WTC11 (cell line): ENCODE measurements around the gene ARL15.
"Not testable (repeated sequence)": the region's sequence is repeated elsewhere in the genome, so short reads cannot be mapped to it uniquely, and the experiment has no call there.

Source experiments
- CTCF ChIP-seq: fragments of 200-600 bp; IDR thresholded peaks from 2 replicates; pipeline ENCODE4 v1.8.0; 2022; ENCODE audit warnings: antibody characterized with exemption
- FOXP1 ChIP-seq: sonication (generic); formaldehyde crosslinking; IDR thresholded peaks from 2 replicates; pipeline ENCODE4 v1.8.0; 2022; ENCODE audit warnings: missing genetic modification reagents, mild to moderate bottlenecking, moderate library complexity, borderline replicate concordance
- NFYB ChIP-seq: sonication (generic); formaldehyde crosslinking; conservative IDR thresholded peaks from 2 replicates; pipeline ENCODE4 v1.8.0; 2022; ENCODE audit warnings: low read depth, missing genetic modification reagents
- PRDM15 ChIP-seq: sonication (generic); formaldehyde crosslinking; IDR thresholded peaks from 2 replicates; pipeline ENCODE4 v1.8.0; 2022; ENCODE audit warnings: missing genetic modification reagents
- SP1 ChIP-seq: sonication (generic); formaldehyde crosslinking; conservative IDR thresholded peaks from 2 replicates; pipeline ENCODE4 v1.8.1; 2022; ENCODE audit warnings: missing genetic modification reagents
- TEAD4 ChIP-seq: sonication (generic); formaldehyde crosslinking; IDR thresholded peaks from 2 replicates; pipeline ENCODE4 v1.8.0; 2022; ENCODE audit warnings: mild to moderate bottlenecking, missing genetic modification reagents
- ZNF263 ChIP-seq: sonication (generic); formaldehyde crosslinking; IDR thresholded peaks from 2 replicates; pipeline ENCODE4 v1.8.1; 2022; ENCODE audit warnings: low read depth, mild to moderate bottlenecking, moderate library complexity, missing genetic modification reagents

GRCh38 chr5:53982319-53982718 lies 328.1 kb downstream of the ARL15 start:
- not testable (repeated sequence) for TF ChIP-seq CTCF; FOXP1; PRDM15 (CRISPR knock-in tag); TEAD4 (CRISPR knock-in tag); NFYB (CRISPR knock-in tag); ZNF263 (CRISPR knock-in tag); SP1 (CRISPR knock-in tag)
